ENCODE results near the gene ST6GALNAC6.

The ST6GALNAC6 gene

GRCh38 chr9:127876026-127876763 lies 23.2 kb downstream of the ST6GALNAC6 start:
- H3K9me3 ChIP-seq, result no peaks in the 10 kb centered on the region
- H3K27me3 ChIP-seq, result no peaks in the 10 kb centered on the region
- DNase-seq, result no peak
- peaks cover 4% of the 10 kb centered on the region; the same call in 1 of the 2 replicates for H3K36me3 ChIP-seq
- TF ChIP-seq CTCF (IDR thresholded peaks at IDR 0.05; ENCODE audit: low read depth, low read length), result no peak
- H3K4me1 ChIP-seq, result peaks cover 4% of the 10 kb centered on the region
- H3K4me3 ChIP-seq (ENCODE audit: low read depth, low read length), result no peak overlapping the region

- no peak for TF ChIP-seq CTCF (IDR thresholded peaks at IDR 0.05; ENCODE audit: low read depth, low read length)
- Histone ChIP-seq H3K4me1 (peaks cover 4% of the 10 kb centered on the region), H3K9me3 (no peaks in the 10 kb centered on the region), H3K27me3 (no peaks in the 10 kb centered on the region), H3K4me3 (ENCODE audit: low read depth, low read length) (no peak overlapping the region), H3K36me3 (peaks cover 4% of the 10 kb centered on the region; the same call in 1 of the 2 replicates)
- no peak for DNase-seq
These were observed 24.0 kb downstream of the ST6GALNAC6 start for GRCh38 chr9:127875306-127875966.

- peaks cover 4% of the 10 kb centered on the region; the same call in 1 of the 2 replicates for H3K36me3 ChIP-seq
- no peak overlapping the region for H3K4me3 ChIP-seq (ENCODE audit: low read depth, low read length)
- DNase-seq, result no peak
- no peaks in the 10 kb centered on the region for H3K9me3 ChIP-seq
- H3K27me3 ChIP-seq, result no peaks in the 10 kb centered on the region
- H3K4me1 ChIP-seq, result peaks cover 4% of the 10 kb centered on the region
- TF ChIP-seq CTCF (IDR thresholded peaks at IDR 0.05; ENCODE audit: low read depth, low read length), result no peak
These were observed 24.8 kb downstream of the ST6GALNAC6 start for GRCh38 chr9:127874301-127875221.

- peaks cover 4% of the 10 kb centered on the region for H3K4me1 ChIP-seq
These were observed 25.5 kb downstream of the ST6GALNAC6 start for GRCh38 chr9:127873886-127874285.

GRCh38 chr9:127873223-127873691 lies 26.1 kb downstream of the ST6GALNAC6 start:
- no peak for TF ChIP-seq CTCF (IDR thresholded peaks at IDR 0.05; ENCODE audit: low read depth, low read length)
- no peak for DNase-seq
- peaks cover 4% of the 10 kb centered on the region; the same call in 1 of the 2 replicates for H3K36me3 ChIP-seq

More at GRCh38 chr9:127873886-127874285, 25.5 kb downstream of the ST6GALNAC6 start:
- peaks cover 4% of the 10 kb centered on the region; the same call in 1 of the 2 replicates for H3K36me3 ChIP-seq
- no peak overlapping the region for H3K4me3 ChIP-seq (ENCODE audit: low read depth, low read length)
- peak; percentile 50 for DNase-seq
- H3K27me3 ChIP-seq, result no peaks in the 10 kb centered on the region
- H3K9me3 ChIP-seq, result no peaks in the 10 kb centered on the region
- TF ChIP-seq CTCF (IDR thresholded peaks at IDR 0.05; ENCODE audit: low read depth, low read length), result no peak

More at GRCh38 chr9:127873223-127873691, 26.1 kb downstream of the ST6GALNAC6 start:
- H3K4me1 ChIP-seq, result peaks cover 4% of the 10 kb centered on the region
- no peaks in the 10 kb centered on the region for H3K9me3 ChIP-seq
- H3K27me3 ChIP-seq, result no peaks in the 10 kb centered on the region
- H3K4me3 ChIP-seq (ENCODE audit: low read depth, low read length), result no peak overlapping the region
